Measurements from ENCODE around the gene DOK7.

DOK7 gene

GRCh38 chr4:3491681-3492405 is 28.7 kb downstream of the DOK7 start:
- H3K27me3 ChIP-seq (ENCODE audit: control insufficient read depth, insufficient read depth, low read length, poor library complexity, severe bottlenecking): peaks cover 64% of the 10 kb centered on the region
- no peak overlapping the region for H3K27ac ChIP-seq (ENCODE audit: insufficient read depth, low read depth, low read length, poor library complexity, severe bottlenecking)
- WGBS, 2 experiments: 58 to 59% methylated on average over 17 of the region's 17 CpGs
- no peaks in the 10 kb centered on the region for H3K36me3 ChIP-seq (ENCODE audit: control insufficient read depth, insufficient read depth, low read length)
- no peaks in the 10 kb centered on the region for H3K9me3 ChIP-seq (ENCODE audit: control insufficient read depth, low read length)
- H3K4me1 ChIP-seq (ENCODE audit: control insufficient read depth, insufficient read depth, low read length): peaks cover 41% of the 10 kb centered on the region
- no peak overlapping the region for H3K4me3 ChIP-seq (ENCODE audit: insufficient read depth, low read depth, low read length)

GRCh38 chr4:3492741-3493719 is 29.9 kb downstream of the DOK7 start:
- Histone ChIP-seq H3K36me3 (ENCODE audit: control insufficient read depth, insufficient read depth, low read length) (no peaks in the 10 kb centered on the region), H3K4me3 (ENCODE audit: insufficient read depth, low read depth, low read length) (no peak overlapping the region), H3K9me3 (ENCODE audit: control insufficient read depth, low read length) (no peaks in the 10 kb centered on the region), H3K4me1 (ENCODE audit: control insufficient read depth, insufficient read depth, low read length) (peaks cover 33% of the 10 kb centered on the region), H3K27me3 (ENCODE audit: control insufficient read depth, insufficient read depth, low read length, poor library complexity, severe bottlenecking) (peaks cover 53% of the 10 kb centered on the region), H3K27ac (ENCODE audit: insufficient read depth, low read depth, low read length, poor library complexity, severe bottlenecking) (no peak overlapping the region)
- 89 to 90% methylated on average over 55 of the region's 55 CpGs for WGBS, 2 experiments

GRCh38 chr4:3493720-3494461 is 30.8 kb downstream of the DOK7 start:
- H3K27me3 ChIP-seq (ENCODE audit: control insufficient read depth, insufficient read depth, low read length, poor library complexity, severe bottlenecking): peaks cover 45% of the 10 kb centered on the region
- 68 to 73% methylated on average over 20 of the region's 20 CpGs for WGBS, 2 experiments
- no peaks in the 10 kb centered on the region for H3K36me3 ChIP-seq (ENCODE audit: control insufficient read depth, insufficient read depth, low read length)
- no peak overlapping the region for H3K4me3 ChIP-seq (ENCODE audit: insufficient read depth, low read depth, low read length)
- H3K27ac ChIP-seq (ENCODE audit: insufficient read depth, low read depth, low read length, poor library complexity, severe bottlenecking): no peak overlapping the region
- no peaks in the 10 kb centered on the region for H3K9me3 ChIP-seq (ENCODE audit: control insufficient read depth, low read length)
- H3K4me1 ChIP-seq (ENCODE audit: control insufficient read depth, insufficient read depth, low read length): peaks cover 33% of the 10 kb centered on the region

- Histone ChIP-seq H3K27ac (ENCODE audit: insufficient read depth, low read depth, low read length, poor library complexity, severe bottlenecking) (no peak overlapping the region), H3K4me3 (ENCODE audit: insufficient read depth, low read depth, low read length) (no peak overlapping the region), H3K4me1 (ENCODE audit: control insufficient read depth, insufficient read depth, low read length) (peaks cover 33% of the 10 kb centered on the region), H3K36me3 (ENCODE audit: control insufficient read depth, insufficient read depth, low read length) (no peaks in the 10 kb centered on the region), H3K27me3 (ENCODE audit: control insufficient read depth, insufficient read depth, low read length, poor library complexity, severe bottlenecking) (peaks cover 39% of the 10 kb centered on the region), H3K9me3 (ENCODE audit: control insufficient read depth, low read length) (no peaks in the 10 kb centered on the region)
- WGBS, 2 experiments: 59 to 60% methylated on average over 15 of the region's 15 CpGs
Measured at GRCh38 chr4:3494462-3494871, 31.4 kb downstream of the DOK7 start.

- Histone ChIP-seq H3K9me3 (ENCODE audit: control insufficient read depth, low read length) (no peaks in the 10 kb centered on the region), H3K36me3 (ENCODE audit: control insufficient read depth, insufficient read depth, low read length) (no peaks in the 10 kb centered on the region), H3K27ac (ENCODE audit: insufficient read depth, low read depth, low read length, poor library complexity, severe bottlenecking) (no peak overlapping the region), H3K4me1 (ENCODE audit: control insufficient read depth, insufficient read depth, low read length) (peaks cover 33% of the 10 kb centered on the region), H3K4me3 (ENCODE audit: insufficient read depth, low read depth, low read length) (no peak overlapping the region), H3K27me3 (ENCODE audit: control insufficient read depth, insufficient read depth, low read length, poor library complexity, severe bottlenecking) (peaks cover 30% of the 10 kb centered on the region)
- 90 to 91% methylated on average over 28 of the region's 28 CpGs for WGBS, 2 experiments
Measured at GRCh38 chr4:3495204-3495975, 32.3 kb downstream of the DOK7 start.

- no peak overlapping the region for H3K4me3 ChIP-seq (ENCODE audit: insufficient read depth, low read depth, low read length)
- H3K4me1 ChIP-seq (ENCODE audit: control insufficient read depth, insufficient read depth, low read length): peaks cover 33% of the 10 kb centered on the region
- H3K27me3 ChIP-seq (ENCODE audit: control insufficient read depth, insufficient read depth, low read length, poor library complexity, severe bottlenecking): peaks cover 23% of the 10 kb centered on the region
- no peaks in the 10 kb centered on the region for H3K9me3 ChIP-seq (ENCODE audit: control insufficient read depth, low read length)
- no peaks in the 10 kb centered on the region for H3K36me3 ChIP-seq (ENCODE audit: control insufficient read depth, insufficient read depth, low read length)
- WGBS, 2 experiments: 83 to 86% methylated on average over 14 of the region's 14 CpGs
- H3K27ac ChIP-seq (ENCODE audit: insufficient read depth, low read depth, low read length, poor library complexity, severe bottlenecking): no peak overlapping the region
Measured at GRCh38 chr4:3496021-3496420, 32.9 kb downstream of the DOK7 start.

- Histone ChIP-seq H3K9me3 (ENCODE audit: control insufficient read depth, low read length) (no peaks in the 10 kb centered on the region), H3K4me1 (ENCODE audit: control insufficient read depth, insufficient read depth, low read length) (peaks cover 33% of the 10 kb centered on the region), H3K36me3 (ENCODE audit: control insufficient read depth, insufficient read depth, low read length) (no peaks in the 10 kb centered on the region), H3K27ac (ENCODE audit: insufficient read depth, low read depth, low read length, poor library complexity, severe bottlenecking) (no peak overlapping the region), H3K27me3 (ENCODE audit: control insufficient read depth, insufficient read depth, low read length, poor library complexity, severe bottlenecking) (peaks cover 12% of the 10 kb centered on the region), H3K4me3 (ENCODE audit: insufficient read depth, low read depth, low read length) (no peak overlapping the region)
- WGBS, 2 experiments: 92 to 96% methylated on average over 6 of the region's 6 CpGs
Measured at GRCh38 chr4:3497095-3497494, 34.0 kb downstream of the DOK7 start.

GRCh38 chr4:3497523-3498389 is 34.6 kb downstream of the DOK7 start:
- Histone ChIP-seq H3K36me3 (ENCODE audit: control insufficient read depth, insufficient read depth, low read length) (no peaks in the 10 kb centered on the region), H3K4me3 (ENCODE audit: insufficient read depth, low read depth, low read length) (no peak overlapping the region), H3K27me3 (ENCODE audit: control insufficient read depth, insufficient read depth, low read length, poor library complexity, severe bottlenecking) (peaks cover 6% of the 10 kb centered on the region), H3K9me3 (ENCODE audit: control insufficient read depth, low read length) (no peaks in the 10 kb centered on the region), H3K4me1 (ENCODE audit: control insufficient read depth, insufficient read depth, low read length) (peaks cover 27% of the 10 kb centered on the region), H3K27ac (ENCODE audit: insufficient read depth, low read depth, low read length, poor library complexity, severe bottlenecking) (no peak overlapping the region)
- 86% methylated on average over 24 of the region's 24 CpGs for WGBS, 2 experiments

GRCh38 chr4:3498407-3498806 is 35.3 kb downstream of the DOK7 start:
- H3K9me3 ChIP-seq (ENCODE audit: control insufficient read depth, low read length): no peaks in the 10 kb centered on the region
- no peak overlapping the region for H3K27ac ChIP-seq (ENCODE audit: insufficient read depth, low read depth, low read length, poor library complexity, severe bottlenecking)
- WGBS, 2 experiments: 91 to 93% methylated on average over 11 of the region's 11 CpGs

More at GRCh38 chr4:3498407-3498806, 35.3 kb downstream of the DOK7 start:
- no peaks in the 10 kb centered on the region for H3K27me3 ChIP-seq (ENCODE audit: control insufficient read depth, insufficient read depth, low read length, poor library complexity, severe bottlenecking)
- no peaks in the 10 kb centered on the region for H3K36me3 ChIP-seq (ENCODE audit: control insufficient read depth, insufficient read depth, low read length)
- H3K4me1 ChIP-seq (ENCODE audit: control insufficient read depth, insufficient read depth, low read length): peaks cover 25% of the 10 kb centered on the region
- H3K4me3 ChIP-seq (ENCODE audit: insufficient read depth, low read depth, low read length): no peak overlapping the region
